GM10266 (cell line): Measurements from ENCODE around the gene PTGDS.

Source experiments
- DNase-seq: peaks from one replicate; pipeline ENCODE4 v3.0.0; 2012; ENCODE audit errors: extremely low spot score
- TF ChIP-seq, protein P1 (sequence below): IDR thresholded peaks from 2 replicates; pipeline ENCODE4 v1.5.1; 2012; ENCODE audit warnings: mild to moderate bottlenecking, low read depth; ENCODE audit not compliant: control insufficient read depth, insufficient read depth; ENCODE audit errors: missing control alignments

Gene PTGDS

DNA sequence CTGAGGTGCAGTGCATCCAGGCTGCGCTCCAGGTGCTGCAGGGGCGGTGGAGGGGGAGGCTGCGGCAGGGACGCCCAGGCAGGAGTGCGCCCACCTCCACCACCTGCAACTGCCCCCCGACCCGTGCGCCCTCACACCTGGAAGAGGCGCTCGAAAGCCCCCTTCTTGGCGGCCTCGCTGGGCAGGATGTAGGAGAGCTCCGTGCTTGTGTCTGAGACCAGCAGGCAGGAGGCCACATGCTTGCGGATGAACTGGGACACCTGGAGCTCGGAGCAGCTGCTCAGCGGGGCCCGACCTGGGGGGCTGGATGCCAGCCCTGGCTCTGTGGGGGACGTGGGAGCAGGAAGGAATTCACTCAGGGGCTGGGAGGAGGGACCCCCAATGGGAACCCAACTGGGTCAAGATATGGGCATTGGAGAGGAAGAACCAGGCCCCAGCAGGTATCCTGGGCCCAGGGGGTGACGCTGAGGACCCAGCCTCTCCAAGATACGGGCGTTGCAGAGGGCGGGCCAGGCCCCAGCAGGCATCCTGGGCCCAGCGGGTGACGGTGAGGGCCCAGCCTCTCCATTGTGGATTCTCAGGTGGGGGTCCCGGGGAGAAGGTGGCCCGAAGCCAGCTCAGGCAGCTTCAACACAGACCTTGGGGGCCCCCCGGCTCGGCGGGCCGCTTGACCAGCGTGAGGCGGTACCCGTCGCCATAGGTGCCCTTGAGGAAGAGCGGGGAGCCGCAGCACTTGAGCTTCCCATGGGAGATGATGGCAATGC lies 37.7 kb downstream of the PTGDS start:
- TF ChIP-seq, protein P1, sequence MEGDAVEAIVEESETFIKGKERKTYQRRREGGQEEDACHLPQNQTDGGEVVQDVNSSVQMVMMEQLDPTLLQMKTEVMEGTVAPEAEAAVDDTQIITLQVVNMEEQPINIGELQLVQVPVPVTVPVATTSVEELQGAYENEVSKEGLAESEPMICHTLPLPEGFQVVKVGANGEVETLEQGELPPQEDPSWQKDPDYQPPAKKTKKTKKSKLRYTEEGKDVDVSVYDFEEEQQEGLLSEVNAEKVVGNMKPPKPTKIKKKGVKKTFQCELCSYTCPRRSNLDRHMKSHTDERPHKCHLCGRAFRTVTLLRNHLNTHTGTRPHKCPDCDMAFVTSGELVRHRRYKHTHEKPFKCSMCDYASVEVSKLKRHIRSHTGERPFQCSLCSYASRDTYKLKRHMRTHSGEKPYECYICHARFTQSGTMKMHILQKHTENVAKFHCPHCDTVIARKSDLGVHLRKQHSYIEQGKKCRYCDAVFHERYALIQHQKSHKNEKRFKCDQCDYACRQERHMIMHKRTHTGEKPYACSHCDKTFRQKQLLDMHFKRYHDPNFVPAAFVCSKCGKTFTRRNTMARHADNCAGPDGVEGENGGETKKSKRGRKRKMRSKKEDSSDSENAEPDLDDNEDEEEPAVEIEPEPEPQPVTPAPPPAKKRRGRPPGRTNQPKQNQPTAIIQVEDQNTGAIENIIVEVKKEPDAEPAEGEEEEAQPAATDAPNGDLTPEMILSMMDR: no peak
- no peak for DNase-seq

DNA sequence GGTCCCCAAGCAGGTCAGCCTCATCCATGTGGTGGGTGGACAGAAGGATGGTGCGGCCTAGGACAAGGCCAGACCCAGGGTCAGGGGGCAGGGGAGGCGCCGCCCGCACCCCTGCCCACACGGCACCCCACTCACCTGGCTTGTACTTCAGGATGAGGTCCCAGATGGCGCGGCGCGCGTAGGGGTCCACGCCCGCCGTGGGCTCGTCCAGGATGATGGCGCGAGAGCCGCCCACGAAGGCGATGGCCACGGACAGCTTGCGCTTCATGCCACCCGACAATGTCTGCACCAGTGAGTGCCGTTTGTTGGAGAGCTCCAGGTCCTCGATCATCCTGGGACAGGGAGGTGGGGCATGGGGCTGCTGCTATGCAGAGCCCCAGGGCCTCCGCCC lies 38.2 kb downstream of the PTGDS start:
- TF ChIP-seq, protein P1: no peak
- DNase-seq: no peak

DNA sequence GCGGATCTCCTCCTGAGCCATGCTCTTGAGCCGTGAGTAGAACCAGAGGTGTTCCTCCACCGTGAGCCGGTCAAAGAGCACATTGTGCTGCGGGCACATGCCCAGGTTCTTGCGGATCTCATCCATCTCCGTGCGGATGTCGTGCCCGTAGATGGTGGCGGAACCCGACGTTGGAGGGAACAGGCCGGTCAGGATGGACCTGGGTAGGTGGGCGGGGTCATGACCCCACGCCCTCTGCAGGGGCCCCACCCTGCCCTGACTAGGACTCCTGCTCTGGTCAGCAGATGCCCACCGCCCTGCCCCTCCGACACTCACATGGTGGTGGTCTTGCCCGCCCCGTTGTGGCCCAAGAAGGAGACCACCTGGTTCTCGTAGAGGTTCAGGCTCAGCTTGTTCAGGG lies 38.7 kb downstream of the PTGDS start:
- no peak for DNase-seq
- TF ChIP-seq, protein P1: no peak

DNA sequence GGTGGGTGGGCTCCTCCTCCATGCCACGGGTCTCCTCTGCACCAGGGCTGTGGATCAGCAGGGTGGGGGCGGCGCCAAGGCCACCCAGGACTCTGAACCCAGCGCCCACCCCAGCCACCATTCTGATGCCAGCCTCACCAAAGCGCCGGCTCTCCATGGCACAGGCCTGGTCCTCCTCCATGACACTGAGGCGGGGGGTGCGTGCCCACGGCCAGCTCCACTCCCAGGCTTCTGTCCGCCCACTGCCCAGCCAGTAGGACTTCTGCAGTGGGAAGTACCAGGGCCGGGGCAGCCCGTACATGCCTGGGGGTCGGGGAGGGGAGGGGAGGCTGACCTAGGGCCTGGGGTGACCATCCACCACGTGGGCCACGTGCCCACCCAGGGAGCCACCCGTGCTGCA lies 39.1 kb downstream of the PTGDS start:
- DNase-seq: no peak
- TF ChIP-seq, protein P1: no peak

DNA sequence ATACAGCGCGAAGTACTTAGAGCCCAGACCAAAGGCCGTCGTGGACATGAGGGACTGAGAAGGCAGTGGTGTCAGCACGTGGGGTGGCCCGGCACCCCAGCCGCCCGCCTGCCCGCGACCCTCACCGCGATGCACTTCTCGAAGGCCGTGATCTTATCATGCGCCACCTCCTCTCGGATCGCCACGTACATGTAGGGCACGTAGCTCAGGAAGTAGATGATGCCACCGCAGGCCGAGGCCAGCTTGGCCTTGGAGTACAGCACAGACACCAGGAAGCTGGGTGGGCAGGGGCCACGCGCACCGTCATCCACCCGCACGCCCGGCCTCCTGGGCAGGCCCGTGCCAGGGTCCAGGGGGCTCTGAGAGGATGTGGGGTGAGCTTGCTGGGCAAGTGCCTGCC lies 39.8 kb downstream of the PTGDS start:
- no peak for DNase-seq
- TF ChIP-seq, protein P1: no peak

DNA sequence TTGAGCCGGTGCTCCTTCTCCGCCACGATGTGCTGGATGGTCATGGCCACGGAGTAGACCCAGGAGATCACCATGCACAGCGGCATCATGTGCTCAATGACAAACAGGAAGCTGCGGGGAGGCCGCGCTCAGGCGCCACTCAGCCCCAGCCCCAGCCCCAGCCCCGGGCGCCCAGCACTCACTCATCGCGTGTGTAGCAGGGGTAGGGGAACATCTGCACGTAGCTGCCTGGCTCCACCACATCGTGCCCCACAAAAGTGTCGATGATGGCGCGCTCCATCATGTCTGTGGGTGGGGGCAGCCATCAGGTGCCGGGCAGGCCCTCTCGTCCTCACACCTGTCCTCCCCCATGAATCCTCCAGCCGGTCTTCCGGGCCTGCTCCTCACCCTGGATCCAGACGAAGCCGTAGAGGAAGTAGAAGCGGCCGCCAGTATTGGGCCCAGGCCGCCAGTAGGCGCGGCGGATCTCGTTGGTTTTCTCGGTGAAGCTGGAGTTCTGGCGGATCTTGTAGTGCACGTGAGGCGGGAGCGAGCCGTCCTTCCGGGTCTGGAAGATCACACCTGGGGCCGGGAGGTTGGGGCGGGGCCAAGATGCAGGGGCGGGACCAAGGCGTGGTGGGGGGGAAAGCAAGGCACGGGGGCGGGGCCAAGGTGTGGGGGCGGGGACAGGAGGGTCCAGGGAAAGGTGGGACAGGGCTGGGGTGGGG lies 40.6 kb downstream of the PTGDS start:
- DNase-seq: no peak
- TF ChIP-seq, protein P1: no peak
